Measurements from ENCODE around the gene PRAME.

Gene PRAME

GRCh38 chr22:22528780-22529179, 30.3 kb downstream of the PRAME start:
- no peak overlapping the region for H3K27ac ChIP-seq (ENCODE audit: low read length)
- TF ChIP-seq EZH2phosphoT487 (IDR thresholded peaks at IDR 0.05; ENCODE audit: low read depth) (no peak), CTCF (IDR thresholded peaks at IDR 0.05; ENCODE audit: low read depth, low read length) (no peak)
- no peak overlapping the region for H3K4me3 ChIP-seq (ENCODE audit: low read length)
- no peaks in the 10 kb centered on the region for H4K20me1 ChIP-seq (ENCODE audit: insufficient read depth, low read length)
- peaks cover 15% of the 10 kb centered on the region for H3K4me1 ChIP-seq (ENCODE audit: low read length)
- H3K9me3 ChIP-seq (ENCODE audit: insufficient read depth, low read length) = no peaks in the 10 kb centered on the region
- H3K27me3 ChIP-seq (ENCODE audit: low read depth, low read length) = no peaks in the 10 kb centered on the region
- no peaks in the 10 kb centered on the region for H3K36me3 ChIP-seq (replicated peaks; ENCODE audit: low read depth, low read length)
- no peak overlapping the region for H3K4me2 ChIP-seq (ENCODE audit: low read length)
- H2AFZ ChIP-seq (ENCODE audit: low read depth, low read length) = no peak overlapping the region
- H3K9ac ChIP-seq (ENCODE audit: low read length) = no peak overlapping the region
- H3K79me2 ChIP-seq (ENCODE audit: low read length) = no peaks in the 10 kb centered on the region

GRCh38 chr22:22527312-22527711, 31.8 kb downstream of the PRAME start:
- Histone ChIP-seq H3K4me2 (ENCODE audit: low read length) (no peak overlapping the region), H2AFZ (ENCODE audit: low read depth, low read length) (no peak overlapping the region), H3K9me3 (ENCODE audit: insufficient read depth, low read length) (no peaks in the 10 kb centered on the region), H3K9ac (ENCODE audit: low read length) (no peak overlapping the region), H3K27ac (ENCODE audit: low read length) (no peak overlapping the region), H3K79me2 (ENCODE audit: low read length) (no peaks in the 10 kb centered on the region), H3K36me3 (replicated peaks; ENCODE audit: low read depth, low read length) (no peaks in the 10 kb centered on the region), H3K27me3 (ENCODE audit: low read depth, low read length) (no peaks in the 10 kb centered on the region), H4K20me1 (ENCODE audit: insufficient read depth, low read length) (no peaks in the 10 kb centered on the region), H3K4me3 (ENCODE audit: low read length) (no peak overlapping the region), H3K4me1 (ENCODE audit: low read length) (peaks cover 15% of the 10 kb centered on the region)
- no peak for TF ChIP-seq EZH2phosphoT487 (IDR thresholded peaks at IDR 0.05; ENCODE audit: low read depth)
- TF ChIP-seq CTCF (IDR thresholded peaks at IDR 0.05; ENCODE audit: low read depth, low read length) = no peak

- no peak for TF ChIP-seq EZH2phosphoT487 (IDR thresholded peaks at IDR 0.05; ENCODE audit: low read depth)
- no peak for TF ChIP-seq CTCF (IDR thresholded peaks at IDR 0.05; ENCODE audit: low read depth, low read length)
- H4K20me1 ChIP-seq (ENCODE audit: insufficient read depth, low read length) = no peaks in the 10 kb centered on the region
- no peak overlapping the region for H3K27ac ChIP-seq (ENCODE audit: low read length)
- no peaks in the 10 kb centered on the region for H3K36me3 ChIP-seq (replicated peaks; ENCODE audit: low read depth, low read length)
- H3K9ac ChIP-seq (ENCODE audit: low read length) = no peak overlapping the region
- no peaks in the 10 kb centered on the region for H3K27me3 ChIP-seq (ENCODE audit: low read depth, low read length)
- no peak overlapping the region for H3K4me2 ChIP-seq (ENCODE audit: low read length)
- no peaks in the 10 kb centered on the region for H3K9me3 ChIP-seq (ENCODE audit: insufficient read depth, low read length)
- H2AFZ ChIP-seq (ENCODE audit: low read depth, low read length) = no peak overlapping the region
- no peak overlapping the region for H3K4me3 ChIP-seq (ENCODE audit: low read length)
- peaks cover 13% of the 10 kb centered on the region for H3K4me1 ChIP-seq (ENCODE audit: low read length)
- no peaks in the 10 kb centered on the region for H3K79me2 ChIP-seq (ENCODE audit: low read length)
Observed at GRCh38 chr22:22526125-22526912, 32.7 kb downstream of the PRAME start.

- Histone ChIP-seq H3K27me3 (ENCODE audit: low read depth, low read length) (no peaks in the 10 kb centered on the region), H2AFZ (ENCODE audit: low read depth, low read length) (no peak overlapping the region), H3K9ac (ENCODE audit: low read length) (no peak overlapping the region), H3K4me1 (ENCODE audit: low read length) (peaks cover 21% of the 10 kb centered on the region), H3K27ac (ENCODE audit: low read length) (no peak overlapping the region), H3K4me3 (ENCODE audit: low read length) (no peak overlapping the region), H4K20me1 (ENCODE audit: insufficient read depth, low read length) (no peaks in the 10 kb centered on the region), H3K36me3 (replicated peaks; ENCODE audit: low read depth, low read length) (no peaks in the 10 kb centered on the region), H3K79me2 (ENCODE audit: low read length) (no peaks in the 10 kb centered on the region), H3K4me2 (ENCODE audit: low read length) (no peak overlapping the region), H3K9me3 (ENCODE audit: insufficient read depth, low read length) (no peaks in the 10 kb centered on the region)
- no peak for TF ChIP-seq EZH2phosphoT487 (IDR thresholded peaks at IDR 0.05; ENCODE audit: low read depth)
- TF ChIP-seq CTCF (IDR thresholded peaks at IDR 0.05; ENCODE audit: low read depth, low read length) = no peak
Observed at GRCh38 chr22:22523494-22523893, 35.6 kb downstream of the PRAME start.
